Skeletal muscle satellite cell (primary cell): ENCODE measurements around the gene PCSK9.

Experiments
- H3K27me3 ChIP-seq: 2 replicates; pipeline ENCODE4 v1.7.0; 2013; ENCODE audit warnings: low read length; ENCODE audit not compliant: control insufficient read depth, insufficient read depth
- H3K36me3 ChIP-seq: 2 replicates; pipeline ENCODE4 v1.7.0; 2013; ENCODE audit warnings: mild to moderate bottlenecking, control low read depth, low read length; ENCODE audit not compliant: insufficient read depth
- H3K4me1 ChIP-seq: 2 replicates; pipeline ENCODE4 v1.7.0; 2013; ENCODE audit warnings: low read length; ENCODE audit not compliant: control insufficient read depth, insufficient read depth
- H3K4me2 ChIP-seq: 2 replicates; pipeline ENCODE4 v1.7.0; 2013; ENCODE audit warnings: mild to moderate bottlenecking, low read length
- H3K4me3 ChIP-seq: 2 replicates; pipeline ENCODE4 v1.7.0; 2013; ENCODE audit warnings: low read length
- H3K9ac ChIP-seq: 2 replicates; pipeline ENCODE4 v1.7.0; 2013; ENCODE audit warnings: mild to moderate bottlenecking, low read depth, low read length, moderate library complexity
- H3K9me3 ChIP-seq: replicated peaks from 2 replicates; pipeline ENCODE4 v1.7.0; 2013; ENCODE audit warnings: mild to moderate bottlenecking, control low read depth, low read length

PCSK9 gene

DNA sequence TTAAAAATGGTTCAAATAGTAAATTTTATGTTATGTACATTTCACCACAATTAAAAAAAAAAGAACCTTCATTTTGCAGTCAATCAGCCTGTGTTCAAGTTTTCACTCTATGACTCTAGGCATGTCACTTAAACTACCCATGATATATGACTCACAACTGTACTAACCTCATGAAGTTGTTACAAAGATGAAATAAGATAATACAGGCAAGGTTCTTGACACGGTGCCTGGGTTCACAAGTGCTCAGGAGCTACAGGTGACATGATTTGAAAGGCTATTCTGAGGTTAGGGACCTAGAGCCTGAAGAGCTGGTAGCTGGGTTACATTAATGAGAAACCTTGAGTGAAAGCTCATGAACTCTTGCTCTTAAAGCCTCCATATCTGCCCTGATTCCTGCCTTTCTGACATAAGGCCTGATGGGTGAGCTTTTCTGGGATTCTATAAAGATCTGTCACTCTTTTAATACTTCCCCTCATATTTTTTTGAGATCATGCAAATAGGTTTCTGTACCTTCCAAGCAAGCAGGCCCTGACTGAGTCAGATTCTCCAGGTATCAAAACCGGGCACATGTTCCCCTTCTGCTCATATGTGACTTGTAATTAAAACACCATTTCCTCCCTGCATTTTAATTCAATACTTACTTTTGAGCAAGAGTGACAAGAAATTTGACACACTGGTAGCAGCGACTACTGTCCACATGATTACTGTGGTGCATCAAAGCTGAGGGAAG is 34.0 kb downstream of the PCSK9 start:
- Histone ChIP-seq H3K27me3 (no peaks in the 10 kb centered on the region), H3K4me2 (no peak overlapping the region), H3K9me3 (no peaks in the 10 kb centered on the region), H3K4me3 (no peak overlapping the region), H3K9ac (no peak overlapping the region), H3K36me3 (peaks cover 89% of the 10 kb centered on the region), H3K4me1 (no peaks in the 10 kb centered on the region)

- Histone ChIP-seq H3K4me2 (no peak overlapping the region), H3K27me3 (no peaks in the 10 kb centered on the region), H3K36me3 (peaks cover 85% of the 10 kb centered on the region), H3K9me3 (no peaks in the 10 kb centered on the region), H3K9ac (no peak overlapping the region), H3K4me3 (no peak overlapping the region), H3K4me1 (no peaks in the 10 kb centered on the region)
Observed at GRCh38 chr1:55074455-55074854, 35.1 kb downstream of the PCSK9 start.

DNA sequence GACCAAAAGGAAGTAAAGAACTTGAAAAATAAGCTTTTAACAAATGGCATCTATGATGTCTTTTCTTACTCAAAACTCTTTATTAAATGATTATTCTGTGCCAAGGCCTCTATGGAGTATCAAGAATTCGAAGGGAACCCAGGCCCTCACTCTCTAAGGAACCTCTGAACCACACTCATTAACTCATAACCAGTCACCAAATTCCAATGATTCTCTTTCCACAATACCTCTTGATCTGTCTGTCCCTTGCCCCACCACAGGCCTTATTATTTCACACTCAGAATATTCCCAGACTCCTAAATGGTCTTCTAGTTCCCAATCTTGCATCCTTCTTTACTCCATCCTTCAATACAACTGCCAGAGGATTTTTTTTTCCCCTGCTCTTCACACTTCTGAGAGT is 37.0 kb downstream of the PCSK9 start:
- Histone ChIP-seq H3K4me1 (peaks cover 6% of the 10 kb centered on the region), H3K36me3 (peaks cover 87% of the 10 kb centered on the region), H3K9me3 (no peaks in the 10 kb centered on the region), H3K9ac (no peak overlapping the region), H3K27me3 (no peaks in the 10 kb centered on the region), H3K4me2 (no peak overlapping the region), H3K4me3 (no peak overlapping the region)

DNA sequence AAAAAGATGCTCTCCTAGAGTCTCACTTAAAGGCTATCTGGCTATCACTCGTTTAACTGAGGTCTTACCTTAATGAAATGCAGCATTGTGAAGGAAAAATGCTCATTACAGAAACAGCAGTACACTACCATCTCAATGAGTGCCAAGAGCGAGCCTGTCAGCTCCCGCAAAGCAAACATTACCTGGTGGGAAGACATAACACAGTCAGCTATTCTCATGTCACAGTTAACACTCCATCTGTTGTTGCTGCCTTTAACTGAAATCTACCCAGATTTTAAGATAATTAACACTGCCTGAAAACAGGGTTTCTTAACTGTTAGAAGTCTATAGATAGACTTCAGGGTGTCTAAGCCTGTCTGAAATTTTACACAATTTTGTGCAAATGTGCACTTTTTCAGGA is 39.1 kb downstream of the PCSK9 start:
- Histone ChIP-seq H3K9ac (no peak overlapping the region), H3K4me3 (no peak overlapping the region), H3K4me1 (peaks cover 10% of the 10 kb centered on the region), H3K36me3 (peaks cover 84% of the 10 kb centered on the region), H3K4me2 (no peak overlapping the region), H3K9me3 (no peaks in the 10 kb centered on the region), H3K27me3 (no peaks in the 10 kb centered on the region)

- peaks cover 10% of the 10 kb centered on the region for H3K4me1 ChIP-seq
- no peak overlapping the region for H3K4me2 ChIP-seq
- H3K4me3 ChIP-seq, result no peak overlapping the region
- H3K36me3 ChIP-seq, result peaks cover 87% of the 10 kb centered on the region
- no peak overlapping the region for H3K9ac ChIP-seq
- no peaks in the 10 kb centered on the region for H3K27me3 ChIP-seq
- no peaks in the 10 kb centered on the region for H3K9me3 ChIP-seq
Observed at GRCh38 chr1:55079651-55080050, 40.3 kb downstream of the PCSK9 start.

- peaks cover 88% of the 10 kb centered on the region for H3K36me3 ChIP-seq
- no peaks in the 10 kb centered on the region for H3K9me3 ChIP-seq
- no peaks in the 10 kb centered on the region for H3K27me3 ChIP-seq
- H3K4me2 ChIP-seq, result no peak overlapping the region
- no peak overlapping the region for H3K4me3 ChIP-seq
- H3K9ac ChIP-seq, result no peak overlapping the region
- H3K4me1 ChIP-seq, result peaks cover 10% of the 10 kb centered on the region
Observed at GRCh38 chr1:55081188-55081904, 42.0 kb downstream of the PCSK9 start.

- Histone ChIP-seq H3K9ac (no peak overlapping the region), H3K4me1 (peaks cover 10% of the 10 kb centered on the region), H3K36me3 (peaks cover 86% of the 10 kb centered on the region), H3K4me2 (no peak overlapping the region), H3K9me3 (no peaks in the 10 kb centered on the region), H3K27me3 (no peaks in the 10 kb centered on the region), H3K4me3 (no peak overlapping the region)
Observed at GRCh38 chr1:55081905-55082296, 42.6 kb downstream of the PCSK9 start.

GRCh38 chr1:55084257-55084656 is 44.9 kb downstream of the PCSK9 start:
- Histone ChIP-seq H3K4me1 (peaks cover 10% of the 10 kb centered on the region), H3K9me3 (no peaks in the 10 kb centered on the region), H3K9ac (no peak overlapping the region), H3K27me3 (no peaks in the 10 kb centered on the region), H3K4me3 (no peak overlapping the region), H3K4me2 (no peak overlapping the region), H3K36me3 (peaks cover 85% of the 10 kb centered on the region)

DNA sequence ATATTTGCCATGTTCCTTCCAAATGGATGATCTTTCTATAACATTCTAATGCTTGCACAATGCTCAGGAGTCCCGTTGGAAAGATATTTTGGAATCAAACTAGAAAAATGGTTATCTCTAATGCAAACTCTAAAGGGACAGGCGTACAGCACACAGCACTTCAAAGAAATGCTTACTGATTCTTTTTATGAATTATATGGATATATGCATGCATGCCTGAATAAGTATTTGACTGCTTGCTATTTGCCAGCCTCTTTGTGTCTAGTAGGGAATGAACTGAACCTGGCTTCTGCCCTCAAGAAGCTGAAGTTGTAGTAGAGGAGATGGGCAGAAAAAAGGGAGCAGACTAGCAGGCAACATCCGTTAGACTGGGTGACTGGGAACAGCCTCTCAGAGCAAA is 48.1 kb downstream of the PCSK9 start:
- H3K4me1 ChIP-seq, result no peaks in the 10 kb centered on the region
- no peaks in the 10 kb centered on the region for H3K27me3 ChIP-seq
- H3K9ac ChIP-seq, result no peak overlapping the region
- H3K4me3 ChIP-seq, result no peak overlapping the region
- no peak overlapping the region for H3K4me2 ChIP-seq
- H3K9me3 ChIP-seq, result no peaks in the 10 kb centered on the region
- H3K36me3 ChIP-seq, result peaks cover 81% of the 10 kb centered on the region

DNA sequence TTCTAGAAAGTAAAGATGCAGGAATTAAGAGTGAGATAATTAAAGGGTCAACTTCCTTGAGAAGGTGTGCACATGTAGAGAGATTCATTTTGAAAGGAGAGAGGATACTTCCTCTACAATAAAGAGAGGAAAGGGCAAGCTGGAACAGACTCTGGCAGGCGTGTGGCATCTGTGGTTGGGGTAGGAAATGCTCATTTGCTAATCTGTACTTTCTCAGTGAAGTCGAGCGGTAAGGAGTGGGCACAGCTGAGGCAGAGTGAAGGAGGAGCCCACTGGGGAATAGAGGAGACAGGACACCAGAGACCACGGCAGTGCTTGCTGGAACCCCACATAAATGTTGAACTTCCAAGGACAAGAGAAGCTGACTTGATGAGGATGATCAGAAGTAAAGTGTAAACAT is 49.1 kb downstream of the PCSK9 start:
- no peaks in the 10 kb centered on the region for H3K27me3 ChIP-seq
- H3K9ac ChIP-seq, result no peak overlapping the region
- H3K4me3 ChIP-seq, result no peak overlapping the region
- no peaks in the 10 kb centered on the region for H3K4me1 ChIP-seq
- H3K9me3 ChIP-seq, result no peaks in the 10 kb centered on the region
- H3K36me3 ChIP-seq, result peaks cover 81% of the 10 kb centered on the region
- no peak overlapping the region for H3K4me2 ChIP-seq

DNA sequence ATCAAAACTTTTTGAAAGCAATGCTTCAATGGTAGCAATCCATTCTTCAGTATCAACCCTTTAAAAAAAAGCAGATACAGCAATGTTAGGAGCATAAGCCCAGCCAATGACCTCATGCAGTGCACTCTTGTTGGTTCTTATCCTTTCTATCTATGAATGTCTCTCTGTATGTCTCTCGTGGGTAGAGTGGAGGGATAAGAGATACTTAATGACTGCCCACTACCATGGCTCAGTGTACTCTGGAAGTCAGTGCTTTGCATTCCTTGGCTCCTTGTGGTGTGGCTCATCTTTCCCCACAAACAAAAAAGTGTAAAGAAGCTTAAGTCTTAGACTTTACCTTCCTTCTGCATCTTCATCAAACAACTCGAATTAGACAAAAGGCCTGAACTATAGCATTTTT is 50.3 kb downstream of the PCSK9 start:
- no peak overlapping the region for H3K4me2 ChIP-seq
- peaks cover 80% of the 10 kb centered on the region for H3K36me3 ChIP-seq
- no peaks in the 10 kb centered on the region for H3K27me3 ChIP-seq
- no peak overlapping the region for H3K4me3 ChIP-seq
- no peaks in the 10 kb centered on the region for H3K9me3 ChIP-seq
- no peak overlapping the region for H3K9ac ChIP-seq
- H3K4me1 ChIP-seq, result no peaks in the 10 kb centered on the region

- Histone ChIP-seq H3K4me2 (no peak overlapping the region), H3K9ac (no peak overlapping the region), H3K4me3 (no peak overlapping the region), H3K36me3 (peaks cover 82% of the 10 kb centered on the region), H3K9me3 (no peaks in the 10 kb centered on the region), H3K27me3 (no peaks in the 10 kb centered on the region), H3K4me1 (no peaks in the 10 kb centered on the region)
Observed at GRCh38 chr1:55092475-55092874, 53.1 kb downstream of the PCSK9 start.
